Upper lobe of right lung (tissue), 1 donor: ENCODE data around the gene HLA-DQB2. TPM values are rescaled to one million over a fixed set of nuclear protein-coding genes. Genes with fewer than 3 reads are reported as not detected.
"Not testable (repeated sequence)": the region's sequence is repeated elsewhere in the genome, so short reads cannot be mapped to it uniquely, and the experiment has no call there.

Source experiments
- ATAC-seq: fragments of 200-7000 bp; cut with Tn5 transposase; one replicate; pipeline ENCODE4 v1.9.1; 2020; ENCODE audit warnings: mild to moderate bottlenecking, moderate library complexity
- DNase-seq: peaks from one replicate; pipeline ENCODE4 v3.0.0-alpha.2; 2020
- H3K27ac ChIP-seq: fragments of 200-600 bp; one replicate; pipeline ENCODE4 v1.8.0; 2022
- H3K27me3 ChIP-seq: fragments of 200-600 bp; one replicate; pipeline ENCODE4 v1.8.0; 2022; ENCODE audit warnings: mild to moderate bottlenecking
- H3K36me3 ChIP-seq: fragments of 200-600 bp; one replicate; pipeline ENCODE4 v1.8.0; 2022
- H3K4me1 ChIP-seq: fragments of 200-600 bp; one replicate; pipeline ENCODE4 v1.8.0; 2022
- H3K4me3 ChIP-seq: fragments of 200-600 bp; one replicate; pipeline ENCODE4 v1.8.0; 2022; ENCODE audit warnings: mild to moderate bottlenecking
- H3K9me3 ChIP-seq: fragments of 200-600 bp; one replicate; pipeline ENCODE4 v1.8.0; 2022
- intact Hi-C: fragments of 100-400 bp; cut with DNase I; formaldehyde crosslinking; loops from one replicate; pipeline ENCODE4 v1.11.0; 2022
- total RNA-seq: library from RNA; stranded (reverse); fragmentation: NEBNext Ultra II Directional; extraction: Animal tissue kit (Norgen Biotek cat#: 25700); gene quantifications from one replicate; pipeline ENCODE4 v1.2.1, GENCODE V29; 2021
- TF ChIP-seq, protein P1 (sequence below): fragments of 200-600 bp; IDR thresholded peaks from one replicate; pipeline ENCODE4 v1.8.0; 2022; ENCODE audit warnings: antibody characterized with exemption
- donor health status: DM: no; HTN: yes; CAD: no; lungs with severe emphysema.

HLA-DQB2 gene
- total RNA-seq, 1 donor from 2014 or later: 62.8 TPM

- H3K4me1 ChIP-seq: peaks cover 6% of the 10 kb centered on the region
- H3K27me3 ChIP-seq: no peaks in the 10 kb centered on the region
- peak; percentile 72 for ATAC-seq
- H3K36me3 ChIP-seq: no peaks in the 10 kb centered on the region
- no peaks in the 10 kb centered on the region for H3K9me3 ChIP-seq
- TF ChIP-seq, protein P1, sequence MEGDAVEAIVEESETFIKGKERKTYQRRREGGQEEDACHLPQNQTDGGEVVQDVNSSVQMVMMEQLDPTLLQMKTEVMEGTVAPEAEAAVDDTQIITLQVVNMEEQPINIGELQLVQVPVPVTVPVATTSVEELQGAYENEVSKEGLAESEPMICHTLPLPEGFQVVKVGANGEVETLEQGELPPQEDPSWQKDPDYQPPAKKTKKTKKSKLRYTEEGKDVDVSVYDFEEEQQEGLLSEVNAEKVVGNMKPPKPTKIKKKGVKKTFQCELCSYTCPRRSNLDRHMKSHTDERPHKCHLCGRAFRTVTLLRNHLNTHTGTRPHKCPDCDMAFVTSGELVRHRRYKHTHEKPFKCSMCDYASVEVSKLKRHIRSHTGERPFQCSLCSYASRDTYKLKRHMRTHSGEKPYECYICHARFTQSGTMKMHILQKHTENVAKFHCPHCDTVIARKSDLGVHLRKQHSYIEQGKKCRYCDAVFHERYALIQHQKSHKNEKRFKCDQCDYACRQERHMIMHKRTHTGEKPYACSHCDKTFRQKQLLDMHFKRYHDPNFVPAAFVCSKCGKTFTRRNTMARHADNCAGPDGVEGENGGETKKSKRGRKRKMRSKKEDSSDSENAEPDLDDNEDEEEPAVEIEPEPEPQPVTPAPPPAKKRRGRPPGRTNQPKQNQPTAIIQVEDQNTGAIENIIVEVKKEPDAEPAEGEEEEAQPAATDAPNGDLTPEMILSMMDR: no peak
- no peak overlapping the region for H3K27ac ChIP-seq
- intact Hi-C loops: loop anchor here (10.0 kb wide), 1 partner anchor 99 kb away; the partner anchor contains the start of gene HLA-DQB1
- DNase-seq: no peak
- H3K4me3 ChIP-seq: no peak overlapping the region
Observed at GRCh38 chr6:32764048-32764447, 716 bp upstream of the HLA-DQB2 start.

DNA sequence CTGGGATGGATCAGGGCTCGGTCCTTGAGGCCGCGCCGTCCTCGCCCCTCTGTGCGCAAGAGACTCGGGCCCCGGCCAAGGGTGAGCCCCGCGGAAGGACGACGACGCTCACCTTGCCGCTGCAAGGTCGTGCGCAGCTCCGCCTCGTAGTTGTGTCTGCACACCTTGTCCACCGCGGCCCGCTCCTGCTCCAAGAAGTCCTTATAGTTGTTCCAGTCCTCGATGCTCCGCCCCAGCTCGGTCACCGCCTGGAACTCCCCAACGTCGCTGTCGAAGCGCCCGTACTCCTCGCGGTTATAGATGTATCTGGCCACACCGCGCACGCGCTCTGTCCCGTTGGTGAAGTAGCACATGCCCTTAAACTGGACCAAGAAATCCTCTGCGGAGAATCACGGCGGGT is 1.8 kb downstream of the HLA-DQB2 start:
- H3K4me3 ChIP-seq: no peak overlapping the region
- TF ChIP-seq, protein P1: no peak
- peaks cover 6% of the 10 kb centered on the region for H3K4me1 ChIP-seq
- DNase-seq (peak; percentile 63), ATAC-seq (no peak)
- no peaks in the 10 kb centered on the region for H3K9me3 ChIP-seq
- intact Hi-C loops: loop anchor here (10.0 kb wide), 1 partner anchor 97 kb away; the partner anchor contains the start of gene HLA-DQB1
- H3K27me3 ChIP-seq: no peaks in the 10 kb centered on the region
- no peaks in the 10 kb centered on the region for H3K36me3 ChIP-seq
- H3K27ac ChIP-seq: no peak overlapping the region

DNA sequence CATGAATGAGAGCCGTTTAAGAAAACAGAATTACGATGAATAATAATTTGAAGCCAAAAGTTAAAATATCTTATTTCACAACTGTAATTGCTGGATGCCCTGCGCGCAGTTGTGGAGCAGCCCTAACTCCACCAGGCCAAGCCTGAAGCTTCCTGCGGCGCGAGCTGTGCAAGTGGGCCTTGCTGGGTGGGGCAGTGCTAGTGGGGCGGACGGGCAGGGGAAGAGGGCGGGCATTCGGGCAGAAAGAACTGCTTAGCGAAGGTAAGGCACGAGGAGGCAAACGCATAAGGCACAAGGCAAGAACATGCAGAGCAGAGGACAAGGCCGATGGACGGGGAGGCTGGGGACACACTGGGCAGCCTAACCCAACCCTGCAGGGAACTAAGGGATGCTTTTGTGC is 2.3 kb downstream of the HLA-DQB2 start:
- TF ChIP-seq, protein P1: no peak
- H3K36me3 ChIP-seq: no peaks in the 10 kb centered on the region
- ATAC-seq (peak; percentile 50), DNase-seq (no peak)
- H3K4me1 ChIP-seq: peaks cover 6% of the 10 kb centered on the region
- H3K27ac ChIP-seq: no peak overlapping the region
- no peaks in the 10 kb centered on the region for H3K27me3 ChIP-seq
- H3K4me3 ChIP-seq: no peak overlapping the region
- no peaks in the 10 kb centered on the region for H3K9me3 ChIP-seq
- intact Hi-C loops: loop anchor here (10.0 kb wide), 1 partner anchor 96 kb away; the partner anchor contains the start of gene HLA-DQB1

GRCh38 chr6:32759669-32760068 is 3.7 kb downstream of the HLA-DQB2 start:
- no peaks in the 10 kb centered on the region for H3K36me3 ChIP-seq
- no peaks in the 10 kb centered on the region for H3K9me3 ChIP-seq
- TF ChIP-seq, protein P1: no peak
- H3K4me1 ChIP-seq: peaks cover 6% of the 10 kb centered on the region
- no peak for DNase-seq
- no peak overlapping the region for H3K27ac ChIP-seq
- no peaks in the 10 kb centered on the region for H3K27me3 ChIP-seq
- no peak overlapping the region for H3K4me3 ChIP-seq
- no peak for ATAC-seq
- intact Hi-C loops: loop anchor here (10.0 kb wide), 1 partner anchor 95 kb away; the partner anchor contains the start of gene HLA-DQB1

DNA sequence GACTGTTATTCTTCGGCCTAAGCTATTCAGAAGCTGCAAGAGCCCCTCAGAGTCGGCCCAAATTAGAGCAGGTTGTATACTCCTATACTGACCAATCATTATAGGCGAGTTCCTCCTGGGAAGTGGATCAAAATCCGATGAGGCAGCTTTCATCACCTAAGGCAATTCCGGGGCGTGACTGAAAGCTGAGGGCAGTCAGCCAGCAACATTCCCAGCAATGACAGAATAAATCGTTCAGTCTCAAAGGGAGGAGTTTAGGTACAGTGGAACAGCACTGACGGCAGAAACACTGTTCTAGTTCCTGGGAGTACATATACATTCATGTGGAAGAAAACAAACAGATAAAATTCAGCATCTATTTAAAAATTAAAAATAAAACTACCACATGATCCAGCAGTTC is 10.8 kb downstream of the HLA-DQB2 start:
- Histone ChIP-seq H3K4me1 (no peaks in the 10 kb centered on the region), H3K36me3 (no peaks in the 10 kb centered on the region), H3K9me3 (no peaks in the 10 kb centered on the region), H3K4me3 (no peak overlapping the region), H3K27ac (no peak overlapping the region), H3K27me3 (peaks cover 17% of the 10 kb centered on the region)
- ATAC-seq (peak; percentile 64), DNase-seq (no peak)
- intact Hi-C loops: no loop called here
- TF ChIP-seq, protein P1: no peak

- H3K36me3 ChIP-seq, H3K27me3 ChIP-seq, H3K27ac ChIP-seq, DNase-seq, H3K9me3 ChIP-seq, ATAC-seq, H3K4me3 ChIP-seq, intact Hi-C loops, H3K4me1 ChIP-seq: not testable (repeated sequence)
Observed at GRCh38 chr6:32745649-32746048, 17.7 kb downstream of the HLA-DQB2 start.
